ENCODE results near the gene RHCG. TPM values are rescaled to one million over a fixed set of nuclear protein-coding genes. Genes with fewer than 3 reads are reported as not detected.

Gene RHCG
- total RNA-seq, 1 experiment from 2014 or later, result not detected

DNA sequence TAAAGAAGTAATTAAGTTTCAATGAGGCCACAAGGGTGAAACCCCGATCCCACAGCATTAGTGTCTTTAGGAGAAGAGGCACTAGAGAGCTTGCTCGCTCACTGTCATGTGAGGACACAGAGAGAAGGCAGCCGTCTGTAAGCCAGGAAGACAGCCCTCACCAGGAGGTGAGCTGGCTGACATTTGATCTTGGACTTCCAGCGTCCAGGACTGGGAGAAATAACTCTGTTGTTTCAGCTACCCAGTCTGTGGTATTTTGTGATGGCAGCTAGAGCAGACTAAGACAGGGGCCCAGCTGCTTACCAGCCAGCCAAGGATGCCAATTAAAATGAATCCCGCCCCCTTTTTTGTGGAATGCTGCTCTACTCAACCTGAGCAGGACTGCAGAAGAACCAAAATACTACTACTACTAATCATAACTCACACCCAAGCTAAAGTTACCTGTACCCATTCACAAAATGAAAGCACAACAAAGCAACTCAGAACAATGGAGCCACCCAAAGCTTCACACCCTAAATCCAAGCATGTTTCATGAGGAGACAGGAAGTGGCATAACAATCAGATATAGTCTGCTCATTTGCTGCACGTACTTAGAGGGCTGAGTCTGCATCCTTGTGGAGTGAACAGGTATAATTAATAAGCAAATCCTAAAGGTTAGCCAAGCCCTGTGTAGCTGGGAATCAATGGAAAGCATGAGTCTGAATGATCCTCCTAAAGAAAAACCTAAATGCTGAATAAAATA is 35.6 kb upstream of the RHCG start:
- ChIA-PET CTCF (interaction anchor here (0.9 kb wide), 1 partner anchor 40 kb away, joined by 3 read pairs; no protein-coding TSS in a partner anchor), POLR2A (ENCODE audit: unreplicated experiment) (interaction anchor here (0.6 kb wide), 2 partner anchors 43 to 134 kb away, joined by 3 to 4 read pairs; no protein-coding TSS in a partner anchor)
- H3K9ac ChIP-seq (ENCODE audit: low read length), result no peak overlapping the region
- intact Hi-C loops (cut with micrococcal nuclease), result no loop called here
- no peaks in the 10 kb centered on the region for H3K27me3 ChIP-seq (ENCODE audit: low read length)
- TF ChIP-seq EZH2phosphoT487 (IDR thresholded peaks at IDR 0.05; ENCODE audit: borderline replicate concordance, low read length), result no peak
- TF ChIP-seq, protein P1, sequence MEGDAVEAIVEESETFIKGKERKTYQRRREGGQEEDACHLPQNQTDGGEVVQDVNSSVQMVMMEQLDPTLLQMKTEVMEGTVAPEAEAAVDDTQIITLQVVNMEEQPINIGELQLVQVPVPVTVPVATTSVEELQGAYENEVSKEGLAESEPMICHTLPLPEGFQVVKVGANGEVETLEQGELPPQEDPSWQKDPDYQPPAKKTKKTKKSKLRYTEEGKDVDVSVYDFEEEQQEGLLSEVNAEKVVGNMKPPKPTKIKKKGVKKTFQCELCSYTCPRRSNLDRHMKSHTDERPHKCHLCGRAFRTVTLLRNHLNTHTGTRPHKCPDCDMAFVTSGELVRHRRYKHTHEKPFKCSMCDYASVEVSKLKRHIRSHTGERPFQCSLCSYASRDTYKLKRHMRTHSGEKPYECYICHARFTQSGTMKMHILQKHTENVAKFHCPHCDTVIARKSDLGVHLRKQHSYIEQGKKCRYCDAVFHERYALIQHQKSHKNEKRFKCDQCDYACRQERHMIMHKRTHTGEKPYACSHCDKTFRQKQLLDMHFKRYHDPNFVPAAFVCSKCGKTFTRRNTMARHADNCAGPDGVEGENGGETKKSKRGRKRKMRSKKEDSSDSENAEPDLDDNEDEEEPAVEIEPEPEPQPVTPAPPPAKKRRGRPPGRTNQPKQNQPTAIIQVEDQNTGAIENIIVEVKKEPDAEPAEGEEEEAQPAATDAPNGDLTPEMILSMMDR (conservative IDR thresholded peaks at IDR 0.05; ENCODE audit: low read depth, low read length), result no peak
- no peak for TF ChIP-seq EZH2 (IDR thresholded peaks at IDR 0.05; ENCODE audit: low read length, unreplicated experiment)
- peak; percentile 70 for ATAC-seq
- no TSS peak for BruUV-seq (replicated peaks)
- H3K4me3 ChIP-seq (ENCODE audit: low read length), result no peak overlapping the region
- DNase-seq, result peak; percentile 33
- no peaks in the 10 kb centered on the region for H3K79me2 ChIP-seq (ENCODE audit: low read length)
- no peaks in the 10 kb centered on the region for H3K9me2 ChIP-seq (replicated peaks; ENCODE audit: low read length)
- H3K27ac ChIP-seq (ENCODE audit: low read length), result no peak overlapping the region
- 0 out of 2 replicates have a peak overlapping the region, but pooled peaks have one; percentile 6 for H3K4me2 ChIP-seq (ENCODE audit: low read length)
- no peaks in the 10 kb centered on the region for H3K9me3 ChIP-seq (ENCODE audit: low read length)
- H3K4me1 ChIP-seq (ENCODE audit: insufficient read depth, low read length), result peaks cover 7% of the 10 kb centered on the region
- H4K20me1 ChIP-seq (ENCODE audit: low read length), result no peaks in the 10 kb centered on the region
- no peaks in the 10 kb centered on the region for H3K36me3 ChIP-seq (ENCODE audit: low read depth, low read length)
- H3F3A ChIP-seq (ENCODE audit: low read length, unreplicated experiment), result no peaks in the 10 kb centered on the region
- H2AFZ ChIP-seq (ENCODE audit: low read length), result peak overlapping the region; percentile 57; the same call in 1 of the 2 replicates

DNA sequence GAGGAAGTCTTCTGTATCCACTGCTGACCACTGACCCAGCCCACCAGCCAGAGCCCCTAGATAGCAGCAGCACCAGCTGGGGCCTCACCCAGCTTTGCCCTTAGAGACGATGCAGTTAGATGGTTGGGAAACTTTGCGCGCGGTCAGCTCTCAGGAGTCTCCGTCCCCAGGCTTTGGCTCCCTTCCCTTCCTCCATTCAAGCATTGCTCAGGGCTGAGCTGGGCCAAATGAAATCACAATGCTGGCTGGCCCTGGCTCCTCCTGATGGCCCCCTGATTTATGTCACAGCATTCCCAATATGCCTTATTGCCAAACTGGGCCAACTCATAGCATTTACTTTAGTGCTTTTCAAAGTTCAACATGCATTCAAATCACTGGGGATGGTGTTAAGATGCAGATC is 34.6 kb upstream of the RHCG start:
- Histone ChIP-seq H2AFZ (ENCODE audit: low read length) (no peak overlapping the region), H3K4me1 (ENCODE audit: insufficient read depth, low read length) (peaks cover 7% of the 10 kb centered on the region), H3K4me3 (ENCODE audit: low read length) (no peak overlapping the region), H3K79me2 (ENCODE audit: low read length) (no peaks in the 10 kb centered on the region), H3K4me2 (ENCODE audit: low read length) (no peak overlapping the region), H3K9me3 (ENCODE audit: low read length) (no peaks in the 10 kb centered on the region), H3K27me3 (ENCODE audit: low read length) (no peaks in the 10 kb centered on the region), H3K9me2 (replicated peaks; ENCODE audit: low read length) (no peaks in the 10 kb centered on the region), H4K20me1 (ENCODE audit: low read length) (no peaks in the 10 kb centered on the region), H3F3A (ENCODE audit: low read length, unreplicated experiment) (no peaks in the 10 kb centered on the region), H3K27ac (ENCODE audit: low read length) (no peak overlapping the region), H3K9ac (ENCODE audit: low read length) (no peak overlapping the region), H3K36me3 (ENCODE audit: low read depth, low read length) (no peaks in the 10 kb centered on the region)
- ChIA-PET CTCF (no interaction called here), POLR2A (ENCODE audit: unreplicated experiment) (no interaction called here)
- DNase-seq (no peak), ATAC-seq (no peak)
- intact Hi-C loops (cut with micrococcal nuclease), result no loop called here
- TF ChIP-seq EZH2 (IDR thresholded peaks at IDR 0.05; ENCODE audit: low read length, unreplicated experiment) (no peak), EZH2phosphoT487 (IDR thresholded peaks at IDR 0.05; ENCODE audit: borderline replicate concordance, low read length) (no peak)
- TF ChIP-seq, protein P1 (conservative IDR thresholded peaks at IDR 0.05; ENCODE audit: low read depth, low read length), result no peak
- no TSS peak for BruUV-seq (replicated peaks)

DNA sequence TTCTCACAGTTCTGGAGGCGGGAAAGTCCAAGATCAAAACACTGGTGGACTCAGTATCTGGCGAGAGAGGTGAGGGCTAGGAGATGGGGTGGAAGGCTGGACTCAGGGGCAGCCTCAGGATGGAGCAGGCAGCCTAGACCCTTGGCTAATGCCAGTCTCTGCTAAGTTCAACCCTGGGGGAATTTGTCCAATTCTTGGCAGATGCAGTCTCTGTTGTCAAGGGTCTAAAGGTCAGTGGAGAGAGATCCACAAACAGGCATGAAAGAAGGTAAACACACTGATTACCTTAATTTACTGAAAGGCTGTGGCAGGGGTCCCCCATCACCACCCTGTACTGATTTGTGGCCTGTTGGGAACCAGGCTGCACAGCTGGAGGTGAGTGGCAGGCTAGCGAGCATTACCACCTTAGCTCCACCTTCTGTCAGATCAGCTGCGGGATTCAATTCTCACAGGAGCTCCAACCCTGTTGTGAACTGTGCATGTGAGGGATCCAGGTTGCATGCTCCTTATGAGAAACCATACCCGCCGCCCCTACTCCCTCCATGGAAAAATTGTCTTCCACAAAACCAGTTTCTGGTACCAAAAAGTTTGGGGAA is 32.5 kb upstream of the RHCG start:
- no TSS peak for BruUV-seq (replicated peaks)
- H3K4me2 ChIP-seq (ENCODE audit: low read length), result no peak overlapping the region
- DNase-seq (no peak), ATAC-seq (no peak)
- no peaks in the 10 kb centered on the region for H3K36me3 ChIP-seq (ENCODE audit: low read depth, low read length)
- H3K27me3 ChIP-seq (ENCODE audit: low read length), result no peaks in the 10 kb centered on the region
- TF ChIP-seq EZH2 (IDR thresholded peaks at IDR 0.05; ENCODE audit: low read length, unreplicated experiment) (no peak), EZH2phosphoT487 (IDR thresholded peaks at IDR 0.05; ENCODE audit: borderline replicate concordance, low read length) (no peak)
- TF ChIP-seq, protein P1 (conservative IDR thresholded peaks at IDR 0.05; ENCODE audit: low read depth, low read length), result no peak
- no peak overlapping the region for H3K9ac ChIP-seq (ENCODE audit: low read length)
- no peaks in the 10 kb centered on the region for H3K9me3 ChIP-seq (ENCODE audit: low read length)
- peaks cover 7% of the 10 kb centered on the region for H3K4me1 ChIP-seq (ENCODE audit: insufficient read depth, low read length)
- no peak overlapping the region for H2AFZ ChIP-seq (ENCODE audit: low read length)
- CTCF ChIA-PET, result no interaction called here
- no peaks in the 10 kb centered on the region for H3K9me2 ChIP-seq (replicated peaks; ENCODE audit: low read length)
- intact Hi-C loops (cut with micrococcal nuclease), result no loop called here
- no peak overlapping the region for H3K4me3 ChIP-seq (ENCODE audit: low read length)
- POLR2A ChIA-PET (ENCODE audit: unreplicated experiment), result no interaction called here
- no peaks in the 10 kb centered on the region for H4K20me1 ChIP-seq (ENCODE audit: low read length)
- H3F3A ChIP-seq (ENCODE audit: low read length, unreplicated experiment), result no peaks in the 10 kb centered on the region
- no peak overlapping the region for H3K27ac ChIP-seq (ENCODE audit: low read length)
- H3K79me2 ChIP-seq (ENCODE audit: low read length), result no peaks in the 10 kb centered on the region
